Breast epithelium (tissue), 4 donors: ENCODE data around the gene FMO1. TPM values are rescaled to one million over a fixed set of nuclear protein-coding genes. Genes with fewer than 3 reads are reported as not detected.

ENCODE experiments used
- DNase-seq, 2 donors: peaks; one replicate each; pipeline ENCODE4 v3.0.0-alpha.2; 2019; ENCODE audit warnings: low spot score in 2 of 2
- H3K27ac ChIP-seq, 2 donors: fragments of 200-600 bp; sonication (generic) in 1 of 2; one replicate each; pipeline ENCODE4 v1.5.1; 2016 to 2019; ENCODE audit warnings: mild to moderate bottlenecking in 1 of 2
- H3K27me3 ChIP-seq, 2 donors: fragments of 200-600 bp; sonication (generic) in 1 of 2; one replicate each; pipeline versions ENCODE4 v1.5.1 to v1.6.0; 2017 to 2019; ENCODE audit warnings: control low read depth in 1 of 2, mild to moderate bottlenecking in 1 of 2
- H3K36me3 ChIP-seq: fragments of 200-600 bp; one replicate; pipeline ENCODE4 v1.5.1; 2019
- H3K4me1 ChIP-seq, 2 donors: fragments of 200-600 bp; sonication (generic); one replicate each; pipeline ENCODE4 v1.5.1; 2016 to 2019; ENCODE audit warnings: control low read depth in 1 of 2
- H3K4me3 ChIP-seq, 3 donors: fragments of 200-600 bp; sonication (generic); 1 replicate in 2 of 3; 2 replicates in 1 of 3; pipeline ENCODE4 v1.5.1; 2016 to 2019; ENCODE audit warnings: mild to moderate bottlenecking in 3 of 3, moderate library complexity in 2 of 3
- H3K9me3 ChIP-seq, 2 donors: fragments of 200-600 bp; sonication (generic) in 1 of 2; one replicate each; pipeline ENCODE4 v1.5.1; 2016 to 2019; ENCODE audit warnings: control low read depth in 1 of 2
- CTCF ChIP-seq, 3 donors: fragments of 450-650 bp; IDR thresholded peaks; one replicate each; pipeline ENCODE4 v1.5.1; 2016 to 2017; ENCODE audit warnings: antibody characterized with exemption in 3 of 3, mild to moderate bottlenecking in 3 of 3, moderate library complexity in 3 of 3
- POLR2A ChIP-seq: fragments of 450-650 bp; IDR thresholded peaks from one replicate; pipeline ENCODE4 v1.6.1; 2016; ENCODE audit warnings: antibody characterized with exemption, mild to moderate bottlenecking, moderate library complexity
- POLR2AphosphoS5 ChIP-seq, 3 donors: sonication (generic); formaldehyde crosslinking; IDR thresholded peaks; one replicate each; pipeline ENCODE4 v1.6.1; 2017; ENCODE audit warnings: antibody characterized with exemption in 3 of 3
- intact Hi-C: fragments of 100-400 bp; cut with DNase I; formaldehyde crosslinking; loops from one replicate; pipeline ENCODE4 v1.15.1; 2023; ENCODE audit warnings: low total_unique reads
- total RNA-seq, 3 donors: library from RNA; depleted of rRNA; stranded (reverse); fragments of >200 nt; gene quantifications; one replicate each; pipeline ENCODE4 v1.1.0, GENCODE V29; 2016

FMO1 gene
- total RNA-seq, 3 donors from 2014 or later, result 4.3 to 9.4 (median 7.0) TPM

DNA sequence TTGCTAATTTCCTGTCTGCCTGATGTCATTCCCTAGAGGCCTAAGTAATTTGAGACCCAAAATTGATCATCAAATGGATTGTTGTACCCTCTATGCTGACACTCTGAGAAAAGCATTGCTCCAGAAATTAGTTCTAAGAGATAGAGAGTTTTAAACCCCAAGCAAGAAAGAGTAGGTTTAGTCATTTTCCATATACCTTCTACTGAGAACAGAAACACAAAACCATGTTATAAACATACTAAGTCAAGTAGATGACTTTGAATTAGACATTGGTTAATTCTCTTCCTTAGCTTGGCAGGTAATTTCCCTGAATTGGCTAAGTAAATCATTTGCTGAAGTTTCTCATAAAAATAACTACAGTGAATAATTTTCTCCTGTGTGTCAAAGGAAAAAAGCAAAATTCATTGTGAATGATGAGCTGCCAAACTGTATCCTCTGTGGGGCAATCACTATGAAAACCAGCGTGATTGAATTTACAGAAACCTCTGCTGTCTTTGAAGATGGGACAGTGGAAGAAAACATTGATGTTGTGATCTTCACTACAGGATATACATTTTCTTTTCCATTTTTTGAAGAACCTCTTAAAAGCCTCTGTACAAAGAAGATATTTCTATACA, 85.8 kb downstream of the FMO1 start:
- Histone ChIP-seq H3K9me3 (no peaks in the 10 kb centered on the region), H3K27me3 (no peaks in the 10 kb centered on the region), H3K36me3 (no peaks in the 10 kb centered on the region), H3K4me1 (no peaks in the 10 kb centered on the region), H3K27ac (no peak overlapping the region), H3K4me3 (no peak overlapping the region)
- TF ChIP-seq POLR2A, result no peak
- TF ChIP-seq POLR2AphosphoS5 (IDR thresholded peaks at IDR 0.05), result no peak
- no peak for TF ChIP-seq CTCF (IDR thresholded peaks at IDR 0.05)
- intact Hi-C loops, result no loop called here
- no peak for DNase-seq

Other genes starting within 250 kb of the FMO1 start
- 10 to 100 TPM in 1 of 3 donors, 1 to 10 TPM in 2; 5.3 to 19.3 (median 6.1) TPM for gene FMO3, start 157.6 kb upstream of the FMO1 start, total RNA-seq
- 100 to 1,000 TPM in 2 of 3 donors, 10 to 100 TPM in 1; 79.5 to 141 (median 132) TPM for gene FMO2, start 63.2 kb upstream of the FMO1 start, total RNA-seq
- 10 to 100 TPM in 2 of 3 donors, 1 to 10 TPM in 1; 7.7 to 27.7 (median 20.3) TPM for gene FMO4, start 65.7 kb downstream of the FMO1 start, total RNA-seq
- 100 to 1,000 TPM in 1 of 3 donors, 10 to 100 TPM in 2; 91.1 to 126 (median 96.0) TPM for gene PRRC2C, start 237.0 kb downstream of the FMO1 start, total RNA-seq